Caco-2 (cell line): Measurements from ENCODE around the gene RAB11FIP2. TPM values are rescaled to one million over a fixed set of nuclear protein-coding genes. Genes with fewer than 3 reads are reported as not detected.

Experiments used
- BruUV-seq: library from RNA; stranded (reverse); fragments of 400-500 nt; replicated peaks from 2 replicates; lab custom pipeline; 2021; lab: Mats Ljungman, UMichigan
- CTCF ChIA-PET: fragments of 300-600 bp; sonication (Branson Sonifier 250); formaldehyde crosslinking; loops from one replicate; lab custom pipeline; 2022; ENCODE audit warnings: antibody characterized with exemption; lab: Charles Lee
- POLR2A ChIA-PET: fragments of 300-600 bp; sonication (Branson Sonifier 250); formaldehyde crosslinking; loops from one replicate; lab custom pipeline; 2022; ENCODE audit warnings: antibody characterized with exemption; lab: Charles Lee
- DNase-seq, 2 experiments: peaks; one replicate each; pipeline versions ENCODE4 v3.0.0 to v3.0.0-alpha.2; 2020 to 2022
- H3K27me3 ChIP-seq: replicated peaks from 2 replicates; pipeline ENCODE4 v1.6.0; 2011; ENCODE audit warnings: low read length; ENCODE audit not compliant: control insufficient read depth, insufficient read depth
- H3K36me3 ChIP-seq: 2 replicates; pipeline ENCODE4 v1.5.1; 2011; ENCODE audit warnings: low read length; ENCODE audit not compliant: control insufficient read depth, insufficient read depth
- H3K4me1 ChIP-seq: fragments of 250-450 bp; sonication (Bioruptor Pico); 2 replicates; pipeline ENCODE4 v1.5.1; 2020; ENCODE audit warnings: mild to moderate bottlenecking
- H3K4me3 ChIP-seq: 2 replicates; pipeline ENCODE4 v1.5.1; 2011; ENCODE audit warnings: low read depth, mild to moderate bottlenecking, control low read depth, low read length
- H3K9me3 ChIP-seq: fragments of 250-450 bp; sonication (Bioruptor Pico); 2 replicates; pipeline ENCODE4 v1.5.1; 2020; ENCODE audit warnings: mild to moderate bottlenecking, moderate library complexity
- H3K27ac Mint-ChIP-seq: one replicate; pipeline ENCODE4 v1.8.0; 2022; ENCODE audit warnings: mixed read lengths; ENCODE audit not compliant: unreplicated experiment
- H3K27me3 Mint-ChIP-seq: one replicate; pipeline ENCODE4 v1.8.0; 2022; ENCODE audit warnings: mixed read lengths; ENCODE audit not compliant: insufficient read depth, unreplicated experiment
- H3K36me3 Mint-ChIP-seq: one replicate; pipeline ENCODE4 v1.8.0; 2022; ENCODE audit warnings: mild to moderate bottlenecking, mixed read lengths; ENCODE audit not compliant: insufficient read depth, unreplicated experiment
- H3K4me1 Mint-ChIP-seq: one replicate; pipeline ENCODE4 v1.8.0; 2022; ENCODE audit warnings: low read depth, mixed read lengths; ENCODE audit not compliant: unreplicated experiment
- H3K4me3 Mint-ChIP-seq: one replicate; pipeline ENCODE4 v1.8.0; 2022; ENCODE audit warnings: mild to moderate bottlenecking, moderate library complexity, mixed read lengths; ENCODE audit not compliant: unreplicated experiment
- H3K9me3 Mint-ChIP-seq: one replicate; pipeline ENCODE4 v1.8.0; 2022; ENCODE audit warnings: mixed read lengths; ENCODE audit not compliant: unreplicated experiment
- intact Hi-C: fragments of 100-400 bp; cut with micrococcal nuclease; formaldehyde crosslinking; loops from one replicate; pipeline ENCODE4 v1.10.0; 2022; ENCODE audit not compliant: unreplicated experiment
- total RNA-seq: library from RNA; stranded (reverse); gene quantifications from 2 replicates; pipeline ENCODE4 v1.2.3, GENCODE V29; 2022
- TF ChIP-seq, protein P1 (sequence below), 2 experiments: fragments of 200-600 bp in 1 of 2; IDR thresholded peaks; 1 replicate in 1 of 2; 2 replicates in 1 of 2; pipeline versions ENCODE4 v1.5.1 to v1.8.0; 2011 to 2022; ENCODE audit warnings: antibody characterized with exemption in 1 of 2, control low read depth in 1 of 2, inconsistent platforms in 1 of 2, low read depth in 1 of 2, low read length in 1 of 2, mild to moderate bottlenecking in 1 of 2, moderate library complexity in 1 of 2; ENCODE audit not compliant: insufficient read depth in 1 of 2, severe bottlenecking in 1 of 2, unreplicated experiment in 1 of 2

RAB11FIP2 gene
- total RNA-seq, 1 experiment from 2014 or later: 25.7 TPM

DNA sequence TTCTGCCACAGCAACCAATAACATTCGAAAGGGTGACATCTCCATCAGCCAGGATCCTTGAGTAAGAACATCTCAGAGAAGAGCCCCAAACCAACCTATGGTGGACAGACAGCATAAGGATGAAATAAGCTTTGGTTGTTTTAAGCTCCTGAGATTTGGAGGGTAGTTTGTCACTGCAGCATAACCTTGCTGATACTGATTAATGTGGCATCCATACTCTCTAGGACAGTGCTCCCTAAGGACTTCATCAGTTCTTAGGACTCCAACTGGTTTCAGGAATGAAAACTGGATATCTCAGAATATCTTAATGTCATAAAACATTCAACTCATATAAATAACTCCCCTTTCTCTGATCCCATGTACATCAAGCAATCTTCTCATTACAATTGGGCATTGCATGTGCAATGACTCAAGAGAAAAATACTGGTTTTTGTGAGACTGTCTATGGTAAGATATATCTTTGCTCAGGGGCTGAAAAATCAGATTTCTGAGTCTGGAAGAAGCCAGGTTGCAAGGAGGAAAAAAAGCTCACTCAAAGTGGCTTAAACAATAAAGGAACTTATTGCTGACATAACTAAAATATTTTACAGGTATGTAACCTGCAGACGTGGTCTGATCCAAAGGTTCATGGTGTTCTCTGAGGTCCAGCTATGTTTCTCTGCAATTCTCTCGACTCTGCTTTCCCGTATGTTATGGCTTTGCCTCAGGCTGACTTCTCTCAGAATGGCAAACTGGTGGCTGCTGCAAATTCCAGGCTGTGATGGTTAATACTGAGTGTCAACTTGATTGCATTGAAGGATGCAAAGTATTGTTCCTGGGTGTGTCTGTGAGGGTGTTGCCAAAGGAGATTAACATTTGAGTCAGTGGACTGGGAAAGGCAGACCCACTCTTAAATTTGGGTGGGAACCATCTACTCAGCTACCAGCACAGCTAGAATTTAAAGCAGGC is 65.7 kb downstream of the RAB11FIP2 start:
- no peaks in the 10 kb centered on the region for H3K27me3 ChIP-seq
- ChIA-PET CTCF (no interaction called here), POLR2A (no interaction called here)
- intact Hi-C loops: no loop called here
- no peak overlapping the region for H3K4me3 ChIP-seq
- TF ChIP-seq, protein P1, sequence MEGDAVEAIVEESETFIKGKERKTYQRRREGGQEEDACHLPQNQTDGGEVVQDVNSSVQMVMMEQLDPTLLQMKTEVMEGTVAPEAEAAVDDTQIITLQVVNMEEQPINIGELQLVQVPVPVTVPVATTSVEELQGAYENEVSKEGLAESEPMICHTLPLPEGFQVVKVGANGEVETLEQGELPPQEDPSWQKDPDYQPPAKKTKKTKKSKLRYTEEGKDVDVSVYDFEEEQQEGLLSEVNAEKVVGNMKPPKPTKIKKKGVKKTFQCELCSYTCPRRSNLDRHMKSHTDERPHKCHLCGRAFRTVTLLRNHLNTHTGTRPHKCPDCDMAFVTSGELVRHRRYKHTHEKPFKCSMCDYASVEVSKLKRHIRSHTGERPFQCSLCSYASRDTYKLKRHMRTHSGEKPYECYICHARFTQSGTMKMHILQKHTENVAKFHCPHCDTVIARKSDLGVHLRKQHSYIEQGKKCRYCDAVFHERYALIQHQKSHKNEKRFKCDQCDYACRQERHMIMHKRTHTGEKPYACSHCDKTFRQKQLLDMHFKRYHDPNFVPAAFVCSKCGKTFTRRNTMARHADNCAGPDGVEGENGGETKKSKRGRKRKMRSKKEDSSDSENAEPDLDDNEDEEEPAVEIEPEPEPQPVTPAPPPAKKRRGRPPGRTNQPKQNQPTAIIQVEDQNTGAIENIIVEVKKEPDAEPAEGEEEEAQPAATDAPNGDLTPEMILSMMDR (IDR thresholded peaks at IDR 0.05; ENCODE audit: insufficient read depth in 1 of 2, low read depth in 1 of 2, low read length in 1 of 2, severe bottlenecking in 1 of 2, unreplicated experiment in 1 of 2): no peak
- H3K4me1 ChIP-seq: peaks cover 11% of the 10 kb centered on the region
- no peaks in the 10 kb centered on the region for H3K9me3 ChIP-seq
- no TSS peak for BruUV-seq
- H3K4me1 Mint-ChIP-seq: peaks cover 15% of the 10 kb centered on the region
- no peaks in the 10 kb centered on the region for H3K36me3 Mint-ChIP-seq
- H3K36me3 ChIP-seq: no peaks in the 10 kb centered on the region
- peaks cover 5% of the 10 kb centered on the region for H3K27me3 Mint-ChIP-seq
- H3K4me3 Mint-ChIP-seq: no peak overlapping the region
- DNase-seq: no peak
- H3K9me3 Mint-ChIP-seq: peaks cover 3% of the 10 kb centered on the region
- no peak overlapping the region for H3K27ac Mint-ChIP-seq

- CTCF ChIA-PET: no interaction called here
- no peak for DNase-seq
- Histone ChIP-seq H3K9me3 (no peaks in the 10 kb centered on the region), H3K4me1 (peaks cover 11% of the 10 kb centered on the region), H3K27me3 (no peaks in the 10 kb centered on the region), H3K36me3 (no peaks in the 10 kb centered on the region), H3K4me3 (no peak overlapping the region)
- TF ChIP-seq, protein P1 (IDR thresholded peaks at IDR 0.05; ENCODE audit: insufficient read depth in 1 of 2, low read depth in 1 of 2, low read length in 1 of 2, severe bottlenecking in 1 of 2, unreplicated experiment in 1 of 2): no peak
- H3K27me3 Mint-ChIP-seq: peaks cover 5% of the 10 kb centered on the region
- BruUV-seq: no TSS peak
- H3K36me3 Mint-ChIP-seq: no peaks in the 10 kb centered on the region
- H3K4me1 Mint-ChIP-seq: peaks cover 15% of the 10 kb centered on the region
- no peak overlapping the region for H3K27ac Mint-ChIP-seq
- H3K4me3 Mint-ChIP-seq: no peak overlapping the region
- POLR2A ChIA-PET: no interaction called here
- intact Hi-C loops: no loop called here
- H3K9me3 Mint-ChIP-seq: no peaks in the 10 kb centered on the region
Measured at GRCh38 chr10:117980216-117980615, 66.5 kb downstream of the RAB11FIP2 start.

DNA sequence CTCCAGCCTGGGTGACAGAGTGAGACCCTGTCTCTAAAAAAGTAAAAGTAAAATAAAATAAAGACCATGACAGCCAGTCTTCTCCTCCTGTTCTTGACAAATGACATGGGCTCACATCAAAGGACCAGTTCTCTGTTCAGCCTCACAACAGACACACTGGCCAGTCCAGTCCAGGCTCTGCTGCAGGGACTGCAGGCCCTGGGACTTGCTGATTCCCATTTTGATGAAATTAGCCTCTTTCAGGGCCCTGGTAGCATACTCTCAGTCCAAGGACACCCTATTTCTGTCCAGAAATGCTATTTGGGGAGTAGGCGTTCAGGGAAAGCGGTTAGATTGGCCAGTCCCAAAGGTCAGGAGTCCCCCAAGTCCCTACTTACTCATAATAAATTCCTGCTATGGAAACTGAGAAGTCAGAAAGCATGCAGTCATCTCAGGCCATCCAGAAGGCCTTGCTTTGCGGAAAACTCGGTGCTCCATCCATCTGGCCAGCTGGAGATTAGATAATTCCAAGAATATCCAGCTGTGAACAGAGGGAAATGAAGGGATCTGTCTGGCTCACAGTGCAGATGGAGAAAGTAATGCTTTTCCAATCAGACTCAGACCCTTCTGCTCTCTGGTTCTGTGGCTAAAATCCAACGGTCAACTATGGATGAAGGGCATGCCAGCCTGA is 74.4 kb downstream of the RAB11FIP2 start:
- no peaks in the 10 kb centered on the region for H3K27me3 Mint-ChIP-seq
- POLR2A ChIA-PET: no interaction called here
- TF ChIP-seq, protein P1 (IDR thresholded peaks at IDR 0.05; ENCODE audit: insufficient read depth in 1 of 2, low read depth in 1 of 2, low read length in 1 of 2, severe bottlenecking in 1 of 2, unreplicated experiment in 1 of 2): no peak

More for the DNA sequence above, 74.4 kb downstream of the RAB11FIP2 start:
- no peaks in the 10 kb centered on the region for H3K4me1 ChIP-seq
- BruUV-seq: no TSS peak
- DNase-seq: no peak
- CTCF ChIA-PET: no interaction called here
- intact Hi-C loops: no loop called here
- H3K4me3 ChIP-seq: no peak overlapping the region
- Mint-ChIP-seq H3K4me1 (no peaks in the 10 kb centered on the region), H3K4me3 (no peak overlapping the region), H3K36me3 (no peaks in the 10 kb centered on the region), H3K27ac (no peak overlapping the region), H3K9me3 (no peaks in the 10 kb centered on the region)
- no peaks in the 10 kb centered on the region for H3K36me3 ChIP-seq
- no peaks in the 10 kb centered on the region; the same call in 1 of the 2 replicates for H3K27me3 ChIP-seq
- no peaks in the 10 kb centered on the region for H3K9me3 ChIP-seq
